OCI-LY3 (cell line): Measurements from ENCODE around the gene PDE5A.

Experiments used
- H2AFZ ChIP-seq: fragments of 200-600, 300-600 bp; shearing (Covaris generic); 2 replicates; pipeline ENCODE4 v1.6.0; 2014; ENCODE audit warnings: antibody characterized with exemption, low read depth, low read length
- H3K27ac ChIP-seq: fragments of 200-600, 300-600 bp; sonication (generic); 2 replicates; pipeline ENCODE4 v1.5.1; 2014; ENCODE audit warnings: mild to moderate bottlenecking, low read length, moderate library complexity, mixed read lengths
- H3K27me3 ChIP-seq: fragments of 200-600, 300-600 bp; sonication (generic); 2 replicates; pipeline ENCODE4 v1.6.1; 2014; ENCODE audit warnings: low read depth, low read length, mixed read lengths
- H3K36me3 ChIP-seq: fragments of 200-600, 300-600 bp; sonication (generic); replicated peaks from 2 replicates; pipeline ENCODE3; 2014; ENCODE audit warnings: low read depth, low read length, mixed read lengths
- H3K4me1 ChIP-seq: fragments of 300-600, 200-600 bp; sonication (generic); 2 replicates; pipeline ENCODE4 v1.6.1; 2014; ENCODE audit warnings: low read length, mixed read lengths
- H3K4me2 ChIP-seq: fragments of 200-600, 300-600 bp; sonication (generic); 2 replicates; pipeline ENCODE4 v1.6.1; 2014; ENCODE audit warnings: low read length, mixed read lengths
- H3K4me3 ChIP-seq: fragments of 300-600, 200-600 bp; sonication (generic); 2 replicates; pipeline ENCODE4 v1.5.1; 2014; ENCODE audit warnings: antibody characterized with exemption, mild to moderate bottlenecking, low read length, moderate library complexity
- H3K79me2 ChIP-seq: fragments of 300-600, 200-600 bp; shearing (Covaris generic); 2 replicates; pipeline ENCODE4 v1.6.1; 2014; ENCODE audit warnings: mild to moderate bottlenecking, low read length, mixed read lengths
- H3K9ac ChIP-seq: fragments of 300-600, 200-600 bp; shearing (Covaris generic); 2 replicates; pipeline ENCODE4 v1.6.0; 2014; ENCODE audit warnings: mild to moderate bottlenecking, low read length, moderate library complexity
- H3K9me3 ChIP-seq: fragments of 200-600, 300-600 bp; shearing (Covaris generic); 2 replicates; pipeline ENCODE4 v1.6.1; 2014; ENCODE audit warnings: low read length, mixed read lengths; ENCODE audit not compliant: insufficient read depth
- H4K20me1 ChIP-seq: fragments of 200-600, 300-600 bp; sonication (generic); 2 replicates; pipeline ENCODE4 v1.6.1; 2016; ENCODE audit warnings: low read length, mixed read lengths; ENCODE audit not compliant: insufficient read depth
- CTCF ChIP-seq: fragments of 200-600, 300-600 bp; sonication (generic); IDR thresholded peaks from 2 replicates; pipeline ENCODE4 v1.5.1; 2014; ENCODE audit warnings: antibody characterized with exemption, low read length, low read depth
- EZH2phosphoT487 ChIP-seq: fragments of 200-600 bp; shearing (Covaris generic); IDR thresholded peaks from 2 replicates; pipeline ENCODE4 v1.6.1; 2018; ENCODE audit warnings: antibody characterized with exemption, mixed run types, low read depth

PDE5A gene

DNA sequence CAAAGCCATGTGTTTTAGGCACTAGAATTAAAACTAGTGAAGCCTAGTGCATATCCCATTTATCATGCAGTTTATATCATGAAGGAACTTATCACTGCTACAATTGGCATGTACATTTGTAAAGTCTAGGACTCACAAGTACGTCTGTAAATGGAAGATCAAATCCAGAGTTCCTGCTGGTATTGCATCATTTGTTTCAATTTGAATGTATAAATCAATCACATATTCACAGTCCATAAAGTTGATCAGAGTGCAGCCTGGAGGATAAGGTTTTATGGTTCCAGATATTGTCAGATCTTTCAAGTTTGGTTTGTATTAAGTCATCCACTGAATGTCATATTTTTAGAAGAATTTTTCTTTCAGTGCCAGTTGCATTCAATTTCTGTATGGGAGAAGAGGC is 32.6 kb upstream of the PDE5A start:
- H3K4me3 ChIP-seq: no peak overlapping the region
- no peaks in the 10 kb centered on the region for H3K9me3 ChIP-seq
- no peak overlapping the region for H3K4me2 ChIP-seq
- TF ChIP-seq CTCF: no peak
- no peak for TF ChIP-seq EZH2phosphoT487
- peaks cover 8% of the 10 kb centered on the region for H3K4me1 ChIP-seq
- H3K79me2 ChIP-seq: no peaks in the 10 kb centered on the region
- no peak overlapping the region for H3K9ac ChIP-seq
- no peaks in the 10 kb centered on the region for H3K36me3 ChIP-seq
- H4K20me1 ChIP-seq: no peaks in the 10 kb centered on the region
- H3K27ac ChIP-seq: no peak overlapping the region
- no peak overlapping the region for H2AFZ ChIP-seq
- no peaks in the 10 kb centered on the region for H3K27me3 ChIP-seq

DNA sequence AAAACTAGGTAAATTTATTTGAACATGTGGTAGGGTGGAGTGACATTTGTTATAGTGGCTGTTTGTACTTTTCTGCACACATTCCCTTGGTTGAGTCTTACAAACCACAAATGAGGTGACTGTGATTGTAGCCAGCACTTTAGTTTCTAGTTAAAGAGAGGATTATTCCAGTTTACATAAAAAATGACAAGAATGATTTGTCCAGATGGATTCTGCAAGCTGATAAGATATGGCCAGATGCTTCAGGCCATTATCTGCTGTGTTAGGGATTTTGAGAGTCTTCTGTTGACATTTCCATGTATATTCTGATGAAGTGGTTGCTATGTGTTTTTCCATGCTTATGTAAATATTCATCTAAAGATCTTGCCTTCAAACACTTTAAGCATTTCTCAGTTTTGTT is 31.0 kb upstream of the PDE5A start:
- Histone ChIP-seq H3K4me1 (peaks cover 8% of the 10 kb centered on the region), H2AFZ (no peak overlapping the region), H3K27me3 (no peaks in the 10 kb centered on the region), H3K79me2 (no peaks in the 10 kb centered on the region), H4K20me1 (no peaks in the 10 kb centered on the region), H3K9ac (no peak overlapping the region), H3K27ac (no peak overlapping the region), H3K36me3 (no peaks in the 10 kb centered on the region), H3K4me3 (no peak overlapping the region), H3K9me3 (no peaks in the 10 kb centered on the region), H3K4me2 (no peak overlapping the region)
- TF ChIP-seq CTCF (no peak), EZH2phosphoT487 (no peak)

DNA sequence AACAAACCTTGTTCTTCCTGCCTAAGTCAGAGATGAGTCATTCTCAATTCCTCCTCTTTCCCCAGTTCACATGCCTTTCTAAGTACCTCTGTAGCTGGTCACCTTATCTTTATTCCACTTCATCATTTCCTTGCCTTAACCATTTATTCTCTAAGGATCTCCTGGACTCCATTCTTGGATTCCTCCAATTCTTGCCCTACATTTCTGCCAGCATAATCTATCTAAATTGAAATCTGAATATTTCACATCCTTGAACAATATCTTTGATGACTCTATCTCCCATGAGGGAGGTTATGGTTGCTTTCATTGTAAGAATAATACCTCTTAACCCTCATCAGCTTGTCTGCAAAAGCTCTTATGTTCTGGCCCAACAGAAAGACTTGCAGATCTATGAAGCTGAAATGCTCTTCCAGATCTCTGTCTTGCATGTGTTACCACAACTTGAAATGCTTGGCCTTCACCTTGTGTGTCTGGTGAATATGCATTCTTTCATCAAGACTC is 28.6 kb upstream of the PDE5A start:
- no peak overlapping the region for H3K9ac ChIP-seq
- no peak overlapping the region for H3K4me2 ChIP-seq
- no peaks in the 10 kb centered on the region for H3K27me3 ChIP-seq
- H3K27ac ChIP-seq: no peak overlapping the region
- H3K79me2 ChIP-seq: no peaks in the 10 kb centered on the region
- no peak for TF ChIP-seq EZH2phosphoT487
- no peak for TF ChIP-seq CTCF
- no peaks in the 10 kb centered on the region for H3K36me3 ChIP-seq
- no peak overlapping the region for H3K4me3 ChIP-seq
- no peaks in the 10 kb centered on the region for H4K20me1 ChIP-seq
- no peak overlapping the region for H2AFZ ChIP-seq
- no peaks in the 10 kb centered on the region for H3K4me1 ChIP-seq
- H3K9me3 ChIP-seq: no peaks in the 10 kb centered on the region

GRCh38 chr4:119656342-119656741 is 27.7 kb upstream of the PDE5A start:
- no peak overlapping the region for H3K27ac ChIP-seq
- H2AFZ ChIP-seq: no peak overlapping the region
- no peaks in the 10 kb centered on the region for H3K79me2 ChIP-seq
- TF ChIP-seq CTCF: no peak
- TF ChIP-seq EZH2phosphoT487: no peak
- no peak overlapping the region for H3K4me3 ChIP-seq
- no peaks in the 10 kb centered on the region for H3K27me3 ChIP-seq
- H3K4me2 ChIP-seq: no peak overlapping the region
- H3K4me1 ChIP-seq: no peaks in the 10 kb centered on the region
- H3K9me3 ChIP-seq: no peaks in the 10 kb centered on the region
- H4K20me1 ChIP-seq: no peaks in the 10 kb centered on the region
- no peaks in the 10 kb centered on the region for H3K36me3 ChIP-seq
- H3K9ac ChIP-seq: no peak overlapping the region
